Stimulated activated CD4-positive, alpha-beta T cell treated with anti-CD3 and anti-CD28 coated beads, TNF-alpha, amount 100 ng/mL, for 4 hours (primary cell): ENCODE data around the gene AKR1C1.
"Not testable (repeated sequence)": the region's sequence is repeated elsewhere in the genome, so short reads cannot be mapped to it uniquely, and the experiment has no call there.

Experiments used
- DNase-seq, 3 experiments: peaks; one replicate each; pipeline ENCODE4 v3.0.0-alpha.2; 2020; ENCODE audit warnings: low read depth in 3 of 3

The AKR1C1 gene

GRCh38 chr10:4947635-4948596, 15.3 kb upstream of the AKR1C1 start:
- no peak for DNase-seq

- not testable (repeated sequence) for DNase-seq
Observed at GRCh38 chr10:4951512-4952162, 11.6 kb upstream of the AKR1C1 start.

- no peak for DNase-seq
Observed at GRCh38 chr10:4953405-4953804, 9.8 kb upstream of the AKR1C1 start.

GRCh38 chr10:4956088-4956487, 7.1 kb upstream of the AKR1C1 start:
- not testable (repeated sequence) for DNase-seq

GRCh38 chr10:4956955-4957645, 6.1 kb upstream of the AKR1C1 start:
- not testable (repeated sequence) for DNase-seq

GRCh38 chr10:4961558-4961957, 1.7 kb upstream of the AKR1C1 start:
- not testable (repeated sequence) for DNase-seq

- not testable (repeated sequence) for DNase-seq
Observed at GRCh38 chr10:4962308-4962707, 907 bp upstream of the AKR1C1 start.

GRCh38 chr10:4963815-4964154, 570 bp downstream of the AKR1C1 start:
- not testable (repeated sequence) for DNase-seq

- not testable (repeated sequence) for DNase-seq
Observed at GRCh38 chr10:4965763-4966162, 2.5 kb downstream of the AKR1C1 start.

GRCh38 chr10:4967189-4967588, 4.0 kb downstream of the AKR1C1 start:
- DNase-seq = not testable (repeated sequence)

- DNase-seq = not testable (repeated sequence)
Observed at GRCh38 chr10:4969289-4969688, 6.1 kb downstream of the AKR1C1 start.

GRCh38 chr10:4970362-4970761, 7.1 kb downstream of the AKR1C1 start:
- not testable (repeated sequence) for DNase-seq

GRCh38 chr10:4972369-4973142, 9.3 kb downstream of the AKR1C1 start:
- not testable (repeated sequence) for DNase-seq

- not testable (repeated sequence) for DNase-seq
Observed at GRCh38 chr10:4973294-4973693, 10.1 kb downstream of the AKR1C1 start.

GRCh38 chr10:4974400-4974799, 11.2 kb downstream of the AKR1C1 start:
- not testable (repeated sequence) for DNase-seq

- no peak for DNase-seq
Observed at GRCh38 chr10:4977025-4977424, 13.8 kb downstream of the AKR1C1 start.

- DNase-seq = no peak
Observed at GRCh38 chr10:4978870-4979269, 15.7 kb downstream of the AKR1C1 start.

GRCh38 chr10:4980793-4981192, 17.6 kb downstream of the AKR1C1 start:
- no peak for DNase-seq

- DNase-seq = no peak
Observed at GRCh38 chr10:4981722-4982471, 18.7 kb downstream of the AKR1C1 start.

GRCh38 chr10:4982764-4983226, 19.6 kb downstream of the AKR1C1 start:
- no peak for DNase-seq
